ENCODE results near the gene ANTXR1. TPM values are rescaled to one million over a fixed set of nuclear protein-coding genes. Genes with fewer than 3 reads are reported as not detected.

ANTXR1 gene
- total RNA-seq, 1 experiment from 2014 or later, result 0.27 TPM

GRCh38 chr2:69109255-69109654 is 96.3 kb downstream of the ANTXR1 start:
- POLR2A ChIA-PET, result no interaction called here
- no peaks in the 10 kb centered on the region for H3K9me3 ChIP-seq

GRCh38 chr2:69111076-69111475 is 98.1 kb downstream of the ANTXR1 start:
- POLR2A ChIA-PET, result no interaction called here
- H3K27me3 ChIP-seq (replicated peaks; ENCODE audit: control insufficient read depth, insufficient read depth, low read length), result peaks cover 2% of the 10 kb centered on the region; the same call in 1 of the 2 replicates
- H3K4me3 ChIP-seq (ENCODE audit: low read depth, low read length), result no peak overlapping the region
- no TSS peak for BruUV-seq (replicated peaks)
- H3K27ac Mint-ChIP-seq (ENCODE audit: unreplicated experiment), result no peak overlapping the region
- no peaks in the 10 kb centered on the region for H3K36me3 ChIP-seq (ENCODE audit: control insufficient read depth, insufficient read depth, low read length)
- no peaks in the 10 kb centered on the region for H3K9me3 Mint-ChIP-seq (ENCODE audit: unreplicated experiment)
- TF ChIP-seq CTCF (IDR thresholded peaks at IDR 0.05; ENCODE audit: insufficient read depth in 1 of 2, low read depth in 1 of 2, low read length in 1 of 2, severe bottlenecking in 1 of 2, unreplicated experiment in 1 of 2), result no peak
- DNase-seq, result no peak
- H3K4me1 Mint-ChIP-seq (ENCODE audit: low read depth, unreplicated experiment), result no peaks in the 10 kb centered on the region
- H3K9me3 ChIP-seq, result no peaks in the 10 kb centered on the region
- intact Hi-C loops (cut with micrococcal nuclease; ENCODE audit: unreplicated experiment), result no loop called here
- no peaks in the 10 kb centered on the region for H3K4me1 ChIP-seq
- no peaks in the 10 kb centered on the region for H3K36me3 Mint-ChIP-seq (ENCODE audit: insufficient read depth, unreplicated experiment)
- H3K4me3 Mint-ChIP-seq (ENCODE audit: unreplicated experiment), result no peak overlapping the region
- H3K27me3 Mint-ChIP-seq (ENCODE audit: insufficient read depth, unreplicated experiment), result peaks cover 16% of the 10 kb centered on the region
- CTCF ChIA-PET, result no interaction called here

More at GRCh38 chr2:69109255-69109654, 96.3 kb downstream of the ANTXR1 start:
- no peak overlapping the region for H3K27ac Mint-ChIP-seq (ENCODE audit: unreplicated experiment)
- no peak for DNase-seq
- no peak overlapping the region for H3K4me3 Mint-ChIP-seq (ENCODE audit: unreplicated experiment)
- Histone ChIP-seq H3K4me1 (no peaks in the 10 kb centered on the region), H3K4me3 (ENCODE audit: low read depth, low read length) (no peak overlapping the region), H3K36me3 (ENCODE audit: control insufficient read depth, insufficient read depth, low read length) (no peaks in the 10 kb centered on the region), H3K27me3 (replicated peaks; ENCODE audit: control insufficient read depth, insufficient read depth, low read length) (peaks cover 2% of the 10 kb centered on the region; the same call in 1 of the 2 replicates)
- CTCF ChIA-PET, result no interaction called here
- BruUV-seq (replicated peaks), result no TSS peak
- no peaks in the 10 kb centered on the region for H3K36me3 Mint-ChIP-seq (ENCODE audit: insufficient read depth, unreplicated experiment)
- TF ChIP-seq CTCF (IDR thresholded peaks at IDR 0.05; ENCODE audit: insufficient read depth in 1 of 2, low read depth in 1 of 2, low read length in 1 of 2, severe bottlenecking in 1 of 2, unreplicated experiment in 1 of 2), result no peak
- no peaks in the 10 kb centered on the region for H3K9me3 Mint-ChIP-seq (ENCODE audit: unreplicated experiment)
- peaks cover 16% of the 10 kb centered on the region for H3K27me3 Mint-ChIP-seq (ENCODE audit: insufficient read depth, unreplicated experiment)
- H3K4me1 Mint-ChIP-seq (ENCODE audit: low read depth, unreplicated experiment), result no peaks in the 10 kb centered on the region
- intact Hi-C loops (cut with micrococcal nuclease; ENCODE audit: unreplicated experiment), result no loop called here

GRCh38 chr2:69113627-69114026 is 100.6 kb downstream of the ANTXR1 start:
- Mint-ChIP-seq H3K36me3 (ENCODE audit: insufficient read depth, unreplicated experiment) (no peaks in the 10 kb centered on the region), H3K4me1 (ENCODE audit: low read depth, unreplicated experiment) (no peaks in the 10 kb centered on the region), H3K4me3 (ENCODE audit: unreplicated experiment) (no peak overlapping the region), H3K9me3 (ENCODE audit: unreplicated experiment) (no peaks in the 10 kb centered on the region), H3K27me3 (ENCODE audit: insufficient read depth, unreplicated experiment) (peaks cover 10% of the 10 kb centered on the region), H3K27ac (ENCODE audit: unreplicated experiment) (no peak overlapping the region)
- DNase-seq, result no peak
- BruUV-seq (replicated peaks), result no TSS peak
- no peak overlapping the region for H3K4me3 ChIP-seq (ENCODE audit: low read depth, low read length)
- intact Hi-C loops (cut with micrococcal nuclease; ENCODE audit: unreplicated experiment), result no loop called here
- ChIA-PET CTCF (no interaction called here), POLR2A (no interaction called here)
- no peak for TF ChIP-seq CTCF (IDR thresholded peaks at IDR 0.05; ENCODE audit: insufficient read depth in 1 of 2, low read depth in 1 of 2, low read length in 1 of 2, severe bottlenecking in 1 of 2, unreplicated experiment in 1 of 2)
- H3K27me3 ChIP-seq (replicated peaks; ENCODE audit: control insufficient read depth, insufficient read depth, low read length), result peaks cover 2% of the 10 kb centered on the region; the same call in 1 of the 2 replicates
- no peaks in the 10 kb centered on the region for H3K4me1 ChIP-seq
- no peaks in the 10 kb centered on the region for H3K9me3 ChIP-seq
- no peaks in the 10 kb centered on the region for H3K36me3 ChIP-seq (ENCODE audit: control insufficient read depth, insufficient read depth, low read length)

Measured in Caco-2 (cell line).